ENCODE data around the gene HIVEP1. TPM values are rescaled to one million over a fixed set of nuclear protein-coding genes. Genes with fewer than 3 reads are reported as not detected.

Gene HIVEP1
- total and polyA plus RNA-seq, 2 of the 8 experiments (the other 6 are each of a cell fraction or from before 2014, with no cell fraction given): 22.6 to 23.1 TPM

GRCh38 chr6:12200761-12201160, 188.6 kb downstream of the HIVEP1 start:
- 24% methylated on average over 1 of the region's 1 CpG; no CpG with 5 or more reads in 1 of the 2 experiments for WGBS, 2 experiments (ENCODE audit: extremely low coverage in 1 of 2, insufficient coverage in 1 of 2, insufficient read length in 1 of 2, insufficient replicate concordance in 2 of 2, low coverage in 1 of 2, low lambda C conversion rate in 2 of 2, missing lambda C conversion rate in 1 of 2)
- FAIRE-seq (no peak), DNase-seq (ENCODE audit: low read depth in 1 of 2, low spot score in 2 of 2) (no peak)
- no peak overlapping the region for H3K27ac ChIP-seq (ENCODE audit: low read depth, low read length)
- no peak overlapping the region for H3K23ac ChIP-seq (ENCODE audit: insufficient read length)
- no peak overlapping the region for H2BK15ac ChIP-seq (ENCODE audit: low read length)
- no peak overlapping the region for H3K56ac ChIP-seq (replicated peaks; ENCODE audit: insufficient read length, low read depth, low read length)
- H4K20me1 ChIP-seq (replicated peaks in 1 of 2; ENCODE audit: control insufficient read depth in 1 of 2, insufficient read depth in 2 of 2, low read length in 2 of 2): no peaks in the 10 kb centered on the region
- H2AK5ac ChIP-seq (ENCODE audit: low read depth, low read length): no peak overlapping the region
- no peak overlapping the region for H2BK20ac ChIP-seq (ENCODE audit: low read length)
- no peak overlapping the region for H2BK120ac ChIP-seq (replicated peaks; ENCODE audit: low read depth, low read length)
- POLR2A ChIA-PET (ENCODE audit: partially characterized antibody): no interaction called here
- no peaks in the 10 kb centered on the region for H3K36me3 ChIP-seq (ENCODE audit: control insufficient read depth in 2 of 4, insufficient read depth in 4 of 4, low read length in 3 of 4)
- H3K4me2 ChIP-seq (ENCODE audit: insufficient read depth in 1 of 2, low read depth in 2 of 2, low read length in 2 of 2): no peak overlapping the region
- no peak overlapping the region for H3K9ac ChIP-seq (replicated peaks in 1 of 4; ENCODE audit: extremely low read depth in 1 of 4, low read depth in 3 of 4, low read length in 3 of 4)
- no peaks in the 10 kb centered on the region for H3K23me2 ChIP-seq (ENCODE audit: low read depth, low read length)
- no peak overlapping the region for H3K4ac ChIP-seq (replicated peaks; ENCODE audit: insufficient read length, low read depth, low read length)
- no peak overlapping the region for H2AFZ ChIP-seq (ENCODE audit: low read length)
- H4K5ac ChIP-seq (ENCODE audit: insufficient read length, low read depth, low read length): no peak overlapping the region
- no peak overlapping the region for H2BK5ac ChIP-seq (ENCODE audit: low read depth, low read length)
- H2BK12ac ChIP-seq (ENCODE audit: low read depth, low read length): no peak overlapping the region
- no peaks in the 10 kb centered on the region for H3K27me3 ChIP-seq (replicated peaks in 1 of 4; ENCODE audit: control insufficient read depth in 3 of 4, extremely low read depth in 1 of 4, insufficient read depth in 3 of 4, low read length in 3 of 4)
- H3K14ac ChIP-seq (ENCODE audit: insufficient read length): no peak overlapping the region
- H3K9me3 ChIP-seq (ENCODE audit: insufficient read depth in 2 of 2, low read depth in 1 of 2, low read length in 1 of 2): no peaks in the 10 kb centered on the region
- H4K8ac ChIP-seq (ENCODE audit: extremely low read depth, insufficient read depth, low read length): no peak overlapping the region
- no peak overlapping the region for H3K4me3 ChIP-seq (ENCODE audit: extremely low read depth in 1 of 4, insufficient read depth in 2 of 4, low read depth in 3 of 4, low read length in 4 of 4)
- H3K79me1 ChIP-seq (ENCODE audit: low read depth, low read length): no peaks in the 10 kb centered on the region
- H3K18ac ChIP-seq (ENCODE audit: extremely low read depth, low read length): no peak overlapping the region
- H3K4me1 ChIP-seq (replicated peaks in 1 of 4; ENCODE audit: control insufficient read depth in 3 of 4, insufficient read depth in 4 of 4, low read length in 3 of 4): peaks cover 0 to 8% (median 0%) of the 10 kb centered on the region in 4 experiments; a peak in 1 of 7 replicates
- H4K91ac ChIP-seq (replicated peaks; ENCODE audit: insufficient read length, low read length): no peak overlapping the region
- H3K79me2 ChIP-seq (ENCODE audit: control insufficient read depth in 1 of 2, insufficient read depth in 2 of 2, low read length in 2 of 2): no peaks in the 10 kb centered on the region
- CTCF ChIA-PET (ENCODE audit: partially characterized antibody): interaction anchor here (1.0 to 1.5 kb wide), 2 partner anchors 37 to 87 kb away, joined by 3 to 4 read pairs; no protein-coding TSS in a partner anchor
- TF ChIP-seq HDAC2 (IDR thresholded peaks at IDR 0.05; ENCODE audit: borderline replicate concordance in 1 of 2, low read depth in 2 of 2, low read length in 2 of 2) (no peak), CREB1 (IDR thresholded peaks at IDR 0.05) (no peak), EZH2 (IDR thresholded peaks at IDR 0.05; ENCODE audit: low read depth, low read length, severe bottlenecking) (no peak), TEAD4 (IDR thresholded peaks at IDR 0.05; ENCODE audit: low read depth, low read length) (no peak), FOSL1 (IDR thresholded peaks at IDR 0.05; ENCODE audit: insufficient read depth, low read depth, low read length) (no peak), CHD1 (IDR thresholded peaks at IDR 0.05; ENCODE audit: low read depth, low read length) (no peak), BACH1 (IDR thresholded peaks at IDR 0.05; ENCODE audit: low read length) (no peak), JUN (IDR thresholded peaks at IDR 0.05; ENCODE audit: low read depth, low read length) (no peak)
